GM12872 (cell line): ENCODE data around the gene ACAA1.

Source experiments
- TF ChIP-seq, protein P1 (sequence below): IDR thresholded peaks from 3 replicates; pipeline ENCODE4 v1.5.1; 2011; ENCODE audit warnings: low read depth, mild to moderate bottlenecking, low read length, moderate library complexity; ENCODE audit not compliant: insufficient read depth

ACAA1 gene

GRCh38 chr3:38083871-38084333 is 53.0 kb downstream of the ACAA1 start:
- TF ChIP-seq, protein P1, sequence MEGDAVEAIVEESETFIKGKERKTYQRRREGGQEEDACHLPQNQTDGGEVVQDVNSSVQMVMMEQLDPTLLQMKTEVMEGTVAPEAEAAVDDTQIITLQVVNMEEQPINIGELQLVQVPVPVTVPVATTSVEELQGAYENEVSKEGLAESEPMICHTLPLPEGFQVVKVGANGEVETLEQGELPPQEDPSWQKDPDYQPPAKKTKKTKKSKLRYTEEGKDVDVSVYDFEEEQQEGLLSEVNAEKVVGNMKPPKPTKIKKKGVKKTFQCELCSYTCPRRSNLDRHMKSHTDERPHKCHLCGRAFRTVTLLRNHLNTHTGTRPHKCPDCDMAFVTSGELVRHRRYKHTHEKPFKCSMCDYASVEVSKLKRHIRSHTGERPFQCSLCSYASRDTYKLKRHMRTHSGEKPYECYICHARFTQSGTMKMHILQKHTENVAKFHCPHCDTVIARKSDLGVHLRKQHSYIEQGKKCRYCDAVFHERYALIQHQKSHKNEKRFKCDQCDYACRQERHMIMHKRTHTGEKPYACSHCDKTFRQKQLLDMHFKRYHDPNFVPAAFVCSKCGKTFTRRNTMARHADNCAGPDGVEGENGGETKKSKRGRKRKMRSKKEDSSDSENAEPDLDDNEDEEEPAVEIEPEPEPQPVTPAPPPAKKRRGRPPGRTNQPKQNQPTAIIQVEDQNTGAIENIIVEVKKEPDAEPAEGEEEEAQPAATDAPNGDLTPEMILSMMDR: no peak
